ENCODE measurements around the gene PTPRC. TPM values are rescaled to one million over a fixed set of nuclear protein-coding genes. Genes with fewer than 3 reads are reported as not detected.

PTPRC gene
- total and polyA plus RNA-seq, 2 donors: 130 to 490 TPM

GRCh38 chr1:198797656-198798055 lies 158.8 kb downstream of the PTPRC start:
- DNase-seq (ENCODE audit: low read depth in 6 of 9, low spot score in 9 of 9): no peak
- Histone ChIP-seq H3K9me3 (ENCODE audit: control insufficient read depth in 2 of 2, insufficient read depth in 1 of 2, low read length in 1 of 2) (peaks cover 4 to 13% of the 10 kb centered on the region in 2 donors), H3K4me3 (ENCODE audit: low read length in 2 of 2) (no peak overlapping the region), H3K27me3 (ENCODE audit: control insufficient read depth in 2 of 2, insufficient read depth in 1 of 2, low read length in 1 of 2) (no peaks in the 10 kb centered on the region), H3K36me3 (ENCODE audit: control insufficient read depth in 2 of 2, insufficient read depth in 2 of 2, low read length in 1 of 2) (no peaks in the 10 kb centered on the region), H3K27ac (ENCODE audit: low read depth in 1 of 2, low read length in 1 of 2) (no peak overlapping the region), H3K4me1 (ENCODE audit: control insufficient read depth in 2 of 2, insufficient read depth in 2 of 2, low read length in 2 of 2) (no peaks in the 10 kb centered on the region)
- 97% methylated on average over 2 of the region's 2 CpGs for WGBS

DNA sequence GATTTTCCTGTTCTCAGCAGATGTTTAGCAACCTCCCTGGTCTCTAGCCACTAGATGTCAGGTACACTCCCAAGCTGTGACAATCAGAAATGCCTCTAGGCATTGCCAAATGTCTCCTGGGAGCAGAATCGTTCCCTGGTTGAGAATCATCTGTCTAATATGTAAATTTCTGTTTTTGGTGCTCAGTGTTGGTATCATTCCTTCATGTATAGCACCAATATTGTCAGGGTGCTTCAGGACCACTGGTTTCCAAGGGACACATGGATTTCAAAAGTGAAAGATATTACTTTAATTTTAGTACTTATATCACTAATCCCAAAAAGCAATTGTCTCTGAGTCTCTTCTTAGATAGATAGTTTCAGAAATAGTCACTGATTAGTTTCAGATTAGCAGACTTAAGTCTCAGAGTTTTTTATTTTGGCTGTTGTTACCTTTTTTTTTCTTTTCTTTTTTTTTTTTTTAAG lies 160.1 kb downstream of the PTPRC start:
- Histone ChIP-seq H3K36me3 (ENCODE audit: control insufficient read depth in 2 of 2, insufficient read depth in 2 of 2, low read length in 1 of 2) (no peaks in the 10 kb centered on the region), H3K4me3 (ENCODE audit: low read length in 2 of 2) (no peak overlapping the region), H3K4me1 (ENCODE audit: control insufficient read depth in 2 of 2, insufficient read depth in 2 of 2, low read length in 2 of 2) (no peaks in the 10 kb centered on the region), H3K9me3 (ENCODE audit: control insufficient read depth in 2 of 2, insufficient read depth in 1 of 2, low read length in 1 of 2) (peaks cover 4 to 13% of the 10 kb centered on the region in 2 donors), H3K27me3 (ENCODE audit: control insufficient read depth in 2 of 2, insufficient read depth in 1 of 2, low read length in 1 of 2) (no peaks in the 10 kb centered on the region), H3K27ac (ENCODE audit: low read depth in 1 of 2, low read length in 1 of 2) (no peak overlapping the region)
- no peak for DNase-seq (ENCODE audit: low read depth in 6 of 9, low spot score in 9 of 9)
- 76% methylated on average over 1 of the region's 1 CpG for WGBS

GRCh38 chr1:198805498-198806151 lies 166.8 kb downstream of the PTPRC start:
- WGBS: 96% methylated on average over 5 of the region's 5 CpGs
- no peaks in the 10 kb centered on the region for H3K27me3 ChIP-seq (ENCODE audit: control insufficient read depth in 2 of 2, insufficient read depth in 1 of 2, low read length in 1 of 2)
- no peak overlapping the region for H3K27ac ChIP-seq (ENCODE audit: low read depth in 1 of 2, low read length in 1 of 2)
- no peaks in the 10 kb centered on the region for H3K4me1 ChIP-seq (ENCODE audit: control insufficient read depth in 2 of 2, insufficient read depth in 2 of 2, low read length in 2 of 2)
- peaks cover 0 to 3% of the 10 kb centered on the region in 2 donors for H3K36me3 ChIP-seq (ENCODE audit: control insufficient read depth in 2 of 2, insufficient read depth in 2 of 2, low read length in 1 of 2)
- H3K9me3 ChIP-seq (ENCODE audit: control insufficient read depth in 2 of 2, insufficient read depth in 1 of 2, low read length in 1 of 2): no peaks in the 10 kb centered on the region
- no peak for DNase-seq (ENCODE audit: low read depth in 6 of 9, low spot score in 9 of 9)
- H3K4me3 ChIP-seq (ENCODE audit: low read length in 2 of 2): no peak overlapping the region

DNA sequence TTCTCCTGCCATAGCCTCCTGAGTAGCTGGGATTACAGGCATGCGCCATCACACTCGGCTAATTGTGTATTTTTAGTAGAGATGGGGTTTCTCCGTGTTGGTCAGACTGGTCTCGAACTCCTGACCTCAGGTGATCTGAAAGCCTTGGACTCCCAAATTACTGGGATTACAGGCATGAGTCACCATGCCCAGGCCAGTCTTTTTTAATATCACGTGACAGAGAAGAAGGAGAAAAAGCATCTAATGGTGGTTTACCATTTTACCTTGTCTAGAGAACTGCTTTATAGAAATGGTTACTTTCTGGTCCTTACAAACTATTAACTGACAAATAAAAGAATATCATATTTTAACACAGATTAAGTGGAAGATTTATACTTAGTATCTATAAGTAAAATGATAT lies 168.0 kb downstream of the PTPRC start:
- Histone ChIP-seq H3K36me3 (ENCODE audit: control insufficient read depth in 2 of 2, insufficient read depth in 2 of 2, low read length in 1 of 2) (peaks cover 0 to 3% of the 10 kb centered on the region in 2 donors), H3K27ac (ENCODE audit: low read depth in 1 of 2, low read length in 1 of 2) (no peak overlapping the region), H3K9me3 (ENCODE audit: control insufficient read depth in 2 of 2, insufficient read depth in 1 of 2, low read length in 1 of 2) (no peaks in the 10 kb centered on the region), H3K27me3 (ENCODE audit: control insufficient read depth in 2 of 2, insufficient read depth in 1 of 2, low read length in 1 of 2) (no peaks in the 10 kb centered on the region), H3K4me1 (ENCODE audit: control insufficient read depth in 2 of 2, insufficient read depth in 2 of 2, low read length in 2 of 2) (no peaks in the 10 kb centered on the region), H3K4me3 (ENCODE audit: low read length in 2 of 2) (no peak overlapping the region)
- no peak for DNase-seq (ENCODE audit: low read depth in 6 of 9, low spot score in 9 of 9)
- WGBS: 97% methylated on average over 5 of the region's 5 CpGs

Other genes with a start within 250 kb of the PTPRC start
- not detected for gene ATP6V1G3, start 98.4 kb upstream of the PTPRC start, total RNA-seq
- 0.18 TPM for gene ATP6V1G3, start 98.4 kb upstream of the PTPRC start, polyA plus RNA-seq